Fibroblast of lung (primary cell): ENCODE data around the gene CCDC120. TPM values are rescaled to one million over a fixed set of nuclear protein-coding genes. Genes with fewer than 3 reads are reported as not detected.

Experiments used
- DNase-seq, 2 donors: peaks; one replicate each; pipeline versions ENCODE4 v3.0.0 to v3.0.0-alpha.2; 2010; ENCODE audit warnings: low read depth in 2 of 2
- H2AFZ ChIP-seq: 2 replicates; pipeline ENCODE4 v1.5.1; 2012; ENCODE audit warnings: low read length, control low read depth, inconsistent platforms
- H3K27ac ChIP-seq: 2 replicates; pipeline ENCODE4 v1.5.1; 2011; ENCODE audit warnings: low read length, control low read depth; ENCODE audit not compliant: insufficient read depth
- H3K27me3 ChIP-seq: 2 replicates; pipeline ENCODE4 v1.5.1; 2011; ENCODE audit warnings: mild to moderate bottlenecking, low read length; ENCODE audit not compliant: control insufficient read depth, insufficient read depth
- H3K36me3 ChIP-seq: 2 replicates; pipeline ENCODE4 v1.5.1; 2011; ENCODE audit warnings: low read length; ENCODE audit not compliant: control insufficient read depth, insufficient read depth
- H3K4me1 ChIP-seq: 2 replicates; pipeline ENCODE4 v1.5.1; 2011; ENCODE audit warnings: low read length; ENCODE audit not compliant: control insufficient read depth, insufficient read depth; ENCODE audit errors: extremely low read depth
- H3K4me2 ChIP-seq: 2 replicates; pipeline ENCODE4 v1.5.1; 2011; ENCODE audit warnings: low read length, control low read depth; ENCODE audit not compliant: insufficient read depth; ENCODE audit errors: extremely low read depth
- H3K4me3 ChIP-seq, 4 experiments: fragments of 200-600 bp in 1 of 4; sonication (generic) in 1 of 4; replicated peaks in 1 of 4; 2 replicates each; pipeline ENCODE4 v1.5.1; 2011 to 2016; ENCODE audit warnings: low read length in 4 of 4, low read depth in 3 of 4, mild to moderate bottlenecking in 3 of 4, control low read depth in 2 of 4, inconsistent platforms in 1 of 4, mixed read lengths in 1 of 4; ENCODE audit not compliant: insufficient read depth in 1 of 4; ENCODE audit errors: control extremely low read depth in 1 of 4
- H3K79me2 ChIP-seq: 2 replicates; pipeline ENCODE4 v1.5.1; 2012; ENCODE audit warnings: mild to moderate bottlenecking, low read length, inconsistent platforms; ENCODE audit not compliant: control insufficient read depth, insufficient read depth
- H3K9ac ChIP-seq: 2 replicates; pipeline ENCODE4 v1.5.1; 2011; ENCODE audit warnings: mild to moderate bottlenecking, low read length, control low read depth; ENCODE audit not compliant: insufficient read depth
- H3K9me3 ChIP-seq: 2 replicates; pipeline ENCODE4 v1.5.1; 2012; ENCODE audit warnings: low read depth, low read length; ENCODE audit not compliant: control insufficient read depth, insufficient read depth
- H4K20me1 ChIP-seq: 2 replicates; pipeline ENCODE4 v1.5.1; 2011; ENCODE audit warnings: low read length; ENCODE audit not compliant: control insufficient read depth, insufficient read depth; ENCODE audit errors: extremely low read depth
- EZH2 ChIP-seq: IDR thresholded peaks from 2 replicates; pipeline ENCODE4 v1.5.1; 2012; ENCODE audit warnings: low read length, control low read depth, mild to moderate bottlenecking; ENCODE audit errors: missing control alignments
- polyA plus RNA-seq, 2 donors: library from polyadenylated mRNA; depleted of rRNA in 1 of 2; stranded (reverse) in 1 of 2; unstranded in 1 of 2; fragments of >200 nt; gene quantifications; 2 replicates each; pipeline ENCODE4 v1.2.1, GENCODE V29; 2011 to 2012; ENCODE audit warnings: missing spikeins in 1 of 2
- total RNA-seq: library from RNA; depleted of rRNA; stranded (reverse); fragments of >200 nt; gene quantifications from 2 replicates; pipeline ENCODE4 v1.2.1, GENCODE V29; 2014
- TF ChIP-seq, protein P1 (sequence below), 2 donors: IDR thresholded peaks in 1 of 2; conservative IDR thresholded peaks in 1 of 2; 1 replicate in 1 of 2; 2 replicates in 1 of 2; pipeline ENCODE4 v1.5.1; 2011 to 2012; ENCODE audit warnings: low read length in 2 of 2, control low read depth in 1 of 2, inconsistent platforms in 1 of 2, low read depth in 1 of 2, mild to moderate bottlenecking in 1 of 2

Gene CCDC120
- total and polyA plus RNA-seq, 2 donors (not counting 1 experiment from before 2014, with no cell fraction given) = 0.52 to 0.66 TPM

DNA sequence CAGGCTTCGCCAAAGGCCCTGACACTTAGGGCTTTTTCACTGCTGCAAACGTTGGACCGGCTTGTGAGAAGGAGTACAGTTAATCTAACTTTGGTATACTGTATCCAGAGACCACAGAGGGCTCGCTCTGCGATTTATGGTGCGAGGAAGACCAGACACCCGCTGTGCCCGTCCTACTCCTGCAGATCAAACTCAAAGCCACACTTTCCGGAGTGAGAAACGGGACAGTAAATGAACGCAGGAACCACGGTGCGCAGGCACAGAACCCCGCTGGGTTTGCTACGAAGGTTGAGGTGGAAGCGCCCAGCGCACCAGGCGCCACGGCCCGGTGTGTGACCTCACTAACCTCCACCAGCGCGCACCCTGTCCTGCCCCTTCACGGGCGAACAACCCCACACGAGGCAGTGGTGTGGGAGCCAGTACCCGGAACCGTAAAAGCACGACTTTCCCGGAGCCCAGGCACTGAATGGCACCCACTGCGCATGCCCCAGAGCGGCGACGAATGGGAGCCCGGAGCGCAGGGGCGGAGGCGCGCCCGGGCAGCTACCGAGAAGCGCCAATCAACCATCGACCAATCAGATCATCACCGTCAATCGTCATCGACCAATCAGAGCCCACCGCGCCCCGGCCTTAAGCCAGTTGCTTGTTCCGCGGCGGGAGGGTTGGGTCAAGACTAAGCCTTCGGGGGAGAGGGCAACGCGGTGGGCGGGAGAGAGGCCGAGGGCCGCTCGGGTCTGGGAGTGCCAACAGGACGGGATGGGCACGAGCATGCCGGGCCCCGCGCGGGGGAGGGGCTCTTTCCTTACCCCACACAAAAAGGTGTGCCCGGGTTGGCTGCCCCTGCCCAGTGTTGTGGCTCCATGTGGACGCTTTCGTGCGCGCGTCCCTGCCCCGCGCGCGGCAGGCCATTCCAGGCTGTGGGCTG lies 42.2 kb downstream of the CCDC120 start:
- TF ChIP-seq, protein P1, sequence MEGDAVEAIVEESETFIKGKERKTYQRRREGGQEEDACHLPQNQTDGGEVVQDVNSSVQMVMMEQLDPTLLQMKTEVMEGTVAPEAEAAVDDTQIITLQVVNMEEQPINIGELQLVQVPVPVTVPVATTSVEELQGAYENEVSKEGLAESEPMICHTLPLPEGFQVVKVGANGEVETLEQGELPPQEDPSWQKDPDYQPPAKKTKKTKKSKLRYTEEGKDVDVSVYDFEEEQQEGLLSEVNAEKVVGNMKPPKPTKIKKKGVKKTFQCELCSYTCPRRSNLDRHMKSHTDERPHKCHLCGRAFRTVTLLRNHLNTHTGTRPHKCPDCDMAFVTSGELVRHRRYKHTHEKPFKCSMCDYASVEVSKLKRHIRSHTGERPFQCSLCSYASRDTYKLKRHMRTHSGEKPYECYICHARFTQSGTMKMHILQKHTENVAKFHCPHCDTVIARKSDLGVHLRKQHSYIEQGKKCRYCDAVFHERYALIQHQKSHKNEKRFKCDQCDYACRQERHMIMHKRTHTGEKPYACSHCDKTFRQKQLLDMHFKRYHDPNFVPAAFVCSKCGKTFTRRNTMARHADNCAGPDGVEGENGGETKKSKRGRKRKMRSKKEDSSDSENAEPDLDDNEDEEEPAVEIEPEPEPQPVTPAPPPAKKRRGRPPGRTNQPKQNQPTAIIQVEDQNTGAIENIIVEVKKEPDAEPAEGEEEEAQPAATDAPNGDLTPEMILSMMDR (conservative IDR thresholded peaks at IDR 0.05 in 1 of 2, IDR thresholded peaks at IDR 0.05 in 1 of 2; ENCODE audit: low read depth in 1 of 2, low read length in 2 of 2) = no peak
- TF ChIP-seq EZH2 = no peak
- Histone ChIP-seq H3K4me1 (no peaks in the 10 kb centered on the region), H3K9ac (peak overlapping the region; percentile 25), H3K27ac (peak overlapping the region; percentile 14), H3K36me3 (no peaks in the 10 kb centered on the region), H3K4me3 (peak overlapping the region; percentile 42 to 65 (median 58)), H2AFZ (peak overlapping the region; percentile 75), H3K4me2 (peak overlapping the region; percentile 75), H3K79me2 (no peaks in the 10 kb centered on the region), H4K20me1 (no peaks in the 10 kb centered on the region), H3K9me3 (no peaks in the 10 kb centered on the region), H3K27me3 (no peaks in the 10 kb centered on the region)
- peak; percentile 88 to 90 for DNase-seq

DNA sequence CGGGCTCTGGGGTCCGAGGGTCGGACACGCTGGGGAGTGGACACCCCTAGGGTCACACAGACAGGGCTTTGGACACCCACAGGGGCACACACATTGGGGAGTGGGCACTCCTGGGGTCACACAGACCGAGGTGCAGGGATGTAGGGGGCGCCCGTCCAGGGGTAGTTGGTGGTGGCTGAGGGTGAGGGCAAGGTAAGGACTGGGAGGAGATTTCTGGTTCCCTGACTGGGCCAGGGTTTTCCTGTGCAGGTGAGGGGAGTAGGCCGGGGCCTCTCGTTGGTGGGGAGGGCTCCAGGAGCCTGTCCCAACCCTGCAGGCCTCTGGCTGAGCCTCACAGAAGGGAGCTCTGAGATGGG lies 42.8 kb downstream of the CCDC120 start:
- H3K9me3 ChIP-seq = no peaks in the 10 kb centered on the region
- H4K20me1 ChIP-seq = no peaks in the 10 kb centered on the region
- H3K27ac ChIP-seq = peak overlapping the region; percentile 14
- no peak for DNase-seq
- no peaks in the 10 kb centered on the region for H3K27me3 ChIP-seq
- no peak overlapping the region for H3K9ac ChIP-seq
- H2AFZ ChIP-seq = no peak overlapping the region
- no peak for TF ChIP-seq EZH2
- TF ChIP-seq, protein P1 (conservative IDR thresholded peaks at IDR 0.05 in 1 of 2, IDR thresholded peaks at IDR 0.05 in 1 of 2; ENCODE audit: low read depth in 1 of 2, low read length in 2 of 2) = no peak
- H3K4me3 ChIP-seq = peak overlapping the region; percentile 38 to 64 (median 45)
- H3K36me3 ChIP-seq = no peaks in the 10 kb centered on the region
- peak overlapping the region; percentile 64 for H3K4me2 ChIP-seq
- H3K4me1 ChIP-seq = no peaks in the 10 kb centered on the region
- no peaks in the 10 kb centered on the region for H3K79me2 ChIP-seq

DNA sequence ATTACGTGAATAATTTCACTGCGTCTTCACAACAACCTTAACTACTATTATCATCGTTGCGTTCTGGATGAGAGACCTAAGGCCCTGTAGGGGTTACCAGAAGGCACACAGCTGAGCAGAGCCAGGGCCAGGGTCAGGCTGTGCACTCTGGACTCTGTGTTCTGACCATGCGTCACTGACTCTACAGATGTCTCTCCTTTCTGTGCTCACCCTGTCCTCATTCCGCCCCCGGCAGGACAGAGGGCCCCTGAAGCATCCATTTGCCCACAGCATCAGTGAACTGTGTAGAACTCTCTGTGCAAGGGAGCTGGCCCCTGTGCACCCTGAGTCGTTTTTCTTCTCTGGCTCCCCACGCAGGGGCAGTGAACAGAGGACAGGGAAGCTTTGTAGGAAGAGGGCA lies 43.4 kb downstream of the CCDC120 start:
- no peak for DNase-seq
- H3K4me2 ChIP-seq = no peak overlapping the region
- H3K27ac ChIP-seq = no peak overlapping the region
- no peak overlapping the region for H3K9ac ChIP-seq
- H3K4me1 ChIP-seq = no peaks in the 10 kb centered on the region
- H3K4me3 ChIP-seq = no peak overlapping the region
- no peak overlapping the region for H2AFZ ChIP-seq
- H3K36me3 ChIP-seq = no peaks in the 10 kb centered on the region
- TF ChIP-seq, protein P1 (conservative IDR thresholded peaks at IDR 0.05 in 1 of 2, IDR thresholded peaks at IDR 0.05 in 1 of 2; ENCODE audit: low read depth in 1 of 2, low read length in 2 of 2) = no peak
- TF ChIP-seq EZH2 = no peak
- H3K79me2 ChIP-seq = no peaks in the 10 kb centered on the region
- H3K27me3 ChIP-seq = no peaks in the 10 kb centered on the region
- H4K20me1 ChIP-seq = no peaks in the 10 kb centered on the region
- H3K9me3 ChIP-seq = no peaks in the 10 kb centered on the region
